Neural cell (in vitro differentiated cells): Measurements from ENCODE around the gene TCP10L. TPM values are rescaled to one million over a fixed set of nuclear protein-coding genes. Genes with fewer than 3 reads are reported as not detected.

Experiments used
- H2AFZ ChIP-seq: fragments of 200-600, 300-800 bp; sonication (generic), shearing (Covaris generic); 2 replicates; pipeline ENCODE4 v1.6.0; 2014; ENCODE audit warnings: low read depth, mild to moderate bottlenecking, antibody characterized with exemption, low read length, moderate library complexity
- H3F3A ChIP-seq: fragments of 200-600 bp; shearing (Covaris generic); 2 replicates; pipeline ENCODE4 v1.6.1; 2016; ENCODE audit warnings: mild to moderate bottlenecking, moderate library complexity, mixed read lengths, antibody characterized with exemption, low read length; ENCODE audit not compliant: insufficient read depth, poor library complexity, severe bottlenecking
- H3K27ac ChIP-seq: fragments of 200-600, 300-800 bp; sonication (generic), shearing (Covaris generic); 2 replicates; pipeline ENCODE4 v1.5.1; 2014; ENCODE audit warnings: mild to moderate bottlenecking, low read length, moderate library complexity
- H3K27me3 ChIP-seq: fragments of 300-800, 200-600 bp; sonication (generic), shearing (Covaris generic); 2 replicates; pipeline ENCODE4 v1.6.0; 2014; ENCODE audit warnings: mild to moderate bottlenecking, low read depth, low read length, moderate library complexity; ENCODE audit not compliant: insufficient read depth
- H3K36me3 ChIP-seq: fragments of 300-800, 200-600 bp; sonication (generic), shearing (Covaris generic); 2 replicates; pipeline ENCODE4 v1.5.1; 2014; ENCODE audit warnings: mild to moderate bottlenecking, antibody characterized with exemption, low read length, moderate library complexity; ENCODE audit not compliant: insufficient read depth
- H3K4me2 ChIP-seq: fragments of 300-800, 200-600 bp; sonication (generic), shearing (Covaris generic); 2 replicates; pipeline ENCODE4 v1.6.0; 2014; ENCODE audit warnings: mild to moderate bottlenecking, low read length
- H3K4me3 ChIP-seq: fragments of 300-800, 200-600 bp; sonication (generic), shearing (Covaris generic); 2 replicates; pipeline ENCODE4 v1.5.1; 2014; ENCODE audit warnings: mild to moderate bottlenecking, low read length, moderate library complexity
- H3K79me2 ChIP-seq: fragments of 200-600 bp; shearing (Covaris generic); replicated peaks from 2 replicates; pipeline ENCODE4 v1.6.0; 2014; ENCODE audit warnings: mild to moderate bottlenecking, low read length, moderate library complexity; ENCODE audit not compliant: insufficient read depth
- H3K9ac ChIP-seq: fragments of 300-800, 200-600 bp; sonication (generic), shearing (Covaris generic); 2 replicates; pipeline ENCODE4 v1.6.1; 2016; ENCODE audit warnings: mild to moderate bottlenecking, low read length, mixed read lengths
- H3K9me2 ChIP-seq: fragments of 200-600 bp; shearing (Covaris generic); 2 replicates; pipeline ENCODE4 v1.6.1; 2016; ENCODE audit warnings: mild to moderate bottlenecking, low read length, mixed read lengths; ENCODE audit not compliant: insufficient read depth
- H3K9me3 ChIP-seq: fragments of 200-600, 300-800 bp; sonication (generic), shearing (Covaris generic); 2 replicates; pipeline ENCODE4 v1.6.1; 2016; ENCODE audit warnings: mild to moderate bottlenecking, mixed run types, low read length, moderate library complexity, mixed read lengths
- H4K20me1 ChIP-seq: fragments of 200-600 bp; shearing (Covaris generic); 2 replicates; pipeline ENCODE4 v1.6.1; 2016; ENCODE audit warnings: mild to moderate bottlenecking, mixed run types; ENCODE audit not compliant: insufficient read depth
- EP300 ChIP-seq: fragments of 450-650 bp; conservative IDR thresholded peaks from 2 replicates; pipeline ENCODE4 v1.6.1; 2014; ENCODE audit warnings: antibody characterized with exemption, mild to moderate bottlenecking, moderate library complexity; ENCODE audit not compliant: poor library complexity, severe bottlenecking
- EZH2 ChIP-seq: fragments of 200-600, 300-800 bp; shearing (Covaris generic), sonication (generic); IDR thresholded peaks from 2 replicates; pipeline ENCODE4 v1.6.1; 2014; ENCODE audit warnings: antibody characterized with exemption, low read length, borderline replicate concordance, mild to moderate bottlenecking; ENCODE audit not compliant: insufficient read depth, poor library complexity, severe bottlenecking
- MXI1 ChIP-seq: fragments of 450-650 bp; conservative IDR thresholded peaks from 2 replicates; pipeline ENCODE4 v1.6.1; 2014; ENCODE audit warnings: antibody characterized with exemption, mild to moderate bottlenecking; ENCODE audit not compliant: poor library complexity, severe bottlenecking
- POLR2AphosphoS5 ChIP-seq: IDR thresholded peaks from 2 replicates; pipeline ENCODE4 v1.6.1; 2012
- RAD21 ChIP-seq: fragments of 450-650 bp; conservative IDR thresholded peaks from 2 replicates; pipeline ENCODE4 v1.6.1; 2014; ENCODE audit warnings: antibody characterized with exemption, mild to moderate bottlenecking, moderate library complexity
- SMC3 ChIP-seq: fragments of 450-650 bp; conservative IDR thresholded peaks from 2 replicates; pipeline ENCODE4 v1.6.1; 2014; ENCODE audit warnings: antibody characterized with exemption, mild to moderate bottlenecking, moderate library complexity; ENCODE audit not compliant: poor library complexity
- TAF1 ChIP-seq: IDR thresholded peaks from 2 replicates; pipeline ENCODE4 v1.6.1; 2012; ENCODE audit warnings: low read depth
- polyA plus RNA-seq: library from polyadenylated mRNA; depleted of rRNA; stranded (reverse); fragments of >200 nt; gene quantifications from 2 replicates; pipeline ENCODE4 v1.2.3, GENCODE V29; 2014
- TF ChIP-seq, protein P1 (sequence below): fragments of 450-650 bp; IDR thresholded peaks from 2 replicates; pipeline ENCODE4 v1.5.1; 2014; ENCODE audit warnings: antibody characterized with exemption, mild to moderate bottlenecking, moderate library complexity; ENCODE audit not compliant: poor library complexity, severe bottlenecking
- TF ChIP-seq, protein P2 (sequence below): IDR thresholded peaks from 2 replicates; pipeline ENCODE4 v1.6.1; 2012; ENCODE audit warnings: borderline replicate concordance

The TCP10L gene
- polyA plus RNA-seq, 1 donor from 2014 or later = 1.7 TPM

DNA sequence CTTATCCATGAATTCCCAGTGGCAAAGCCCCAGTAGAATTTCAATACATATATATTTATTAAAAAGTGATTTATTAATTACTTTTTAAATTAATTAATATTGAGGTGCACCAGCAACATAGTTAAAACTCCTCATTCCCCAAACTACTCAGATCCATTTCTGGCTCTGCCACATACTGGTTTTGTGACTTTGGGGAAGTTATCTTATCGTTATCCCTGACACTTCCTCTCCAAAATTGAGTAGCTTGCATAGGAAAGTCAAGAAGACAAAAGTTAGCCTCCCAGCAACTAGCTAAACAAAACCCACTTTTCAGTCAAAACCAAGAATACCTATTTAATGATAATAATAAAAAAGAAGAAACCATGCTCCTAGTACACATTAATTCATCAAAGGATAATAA lies 35.9 kb downstream of the TCP10L start:
- Histone ChIP-seq H3K4me3 (no peak overlapping the region), H3K9ac (no peak overlapping the region), H3K4me2 (no peak overlapping the region), H4K20me1 (no peaks in the 10 kb centered on the region), H3K36me3 (no peaks in the 10 kb centered on the region), H2AFZ (no peak overlapping the region), H3F3A (no peaks in the 10 kb centered on the region), H3K9me3 (no peaks in the 10 kb centered on the region), H3K9me2 (no peaks in the 10 kb centered on the region), H3K79me2 (no peaks in the 10 kb centered on the region), H3K27me3 (no peaks in the 10 kb centered on the region), H3K27ac (no peak overlapping the region)
- TF ChIP-seq RAD21 (no peak), MXI1 (no peak), EZH2 (no peak), TAF1 (no peak), SMC3 (no peak), EP300 (no peak), POLR2AphosphoS5 (no peak)
- TF ChIP-seq, protein P1, sequence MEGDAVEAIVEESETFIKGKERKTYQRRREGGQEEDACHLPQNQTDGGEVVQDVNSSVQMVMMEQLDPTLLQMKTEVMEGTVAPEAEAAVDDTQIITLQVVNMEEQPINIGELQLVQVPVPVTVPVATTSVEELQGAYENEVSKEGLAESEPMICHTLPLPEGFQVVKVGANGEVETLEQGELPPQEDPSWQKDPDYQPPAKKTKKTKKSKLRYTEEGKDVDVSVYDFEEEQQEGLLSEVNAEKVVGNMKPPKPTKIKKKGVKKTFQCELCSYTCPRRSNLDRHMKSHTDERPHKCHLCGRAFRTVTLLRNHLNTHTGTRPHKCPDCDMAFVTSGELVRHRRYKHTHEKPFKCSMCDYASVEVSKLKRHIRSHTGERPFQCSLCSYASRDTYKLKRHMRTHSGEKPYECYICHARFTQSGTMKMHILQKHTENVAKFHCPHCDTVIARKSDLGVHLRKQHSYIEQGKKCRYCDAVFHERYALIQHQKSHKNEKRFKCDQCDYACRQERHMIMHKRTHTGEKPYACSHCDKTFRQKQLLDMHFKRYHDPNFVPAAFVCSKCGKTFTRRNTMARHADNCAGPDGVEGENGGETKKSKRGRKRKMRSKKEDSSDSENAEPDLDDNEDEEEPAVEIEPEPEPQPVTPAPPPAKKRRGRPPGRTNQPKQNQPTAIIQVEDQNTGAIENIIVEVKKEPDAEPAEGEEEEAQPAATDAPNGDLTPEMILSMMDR = no peak

DNA sequence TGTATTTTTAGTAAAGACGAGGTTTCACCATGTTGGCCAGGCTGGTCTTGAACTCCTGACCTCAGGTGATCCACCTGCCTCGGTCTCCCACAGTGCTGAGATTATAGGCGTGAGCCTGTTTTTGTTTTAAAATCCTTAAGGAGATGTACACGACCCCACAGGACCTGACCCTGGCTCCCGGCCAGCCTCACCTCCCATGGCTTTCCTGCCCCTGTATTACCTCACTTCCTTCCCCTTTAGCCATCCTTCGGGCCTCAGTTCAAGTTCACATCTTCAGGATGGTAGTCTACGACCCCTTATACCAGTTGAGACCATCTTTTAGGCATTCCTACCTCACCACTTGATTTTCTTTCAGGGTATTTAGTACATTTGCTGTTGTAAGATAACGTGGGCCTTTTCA lies 36.3 kb downstream of the TCP10L start:
- Histone ChIP-seq H3K4me3 (no peak overlapping the region), H3K79me2 (no peaks in the 10 kb centered on the region), H3F3A (no peaks in the 10 kb centered on the region), H2AFZ (no peak overlapping the region), H3K36me3 (no peaks in the 10 kb centered on the region), H4K20me1 (no peaks in the 10 kb centered on the region), H3K9ac (no peak overlapping the region), H3K27ac (no peak overlapping the region), H3K9me3 (no peaks in the 10 kb centered on the region), H3K4me2 (no peak overlapping the region), H3K9me2 (no peaks in the 10 kb centered on the region), H3K27me3 (no peaks in the 10 kb centered on the region)
- TF ChIP-seq EZH2 = no peak
- no peak for TF ChIP-seq RAD21
- TF ChIP-seq, protein P1 = no peak
- no peak for TF ChIP-seq EP300
- TF ChIP-seq, protein P2, sequence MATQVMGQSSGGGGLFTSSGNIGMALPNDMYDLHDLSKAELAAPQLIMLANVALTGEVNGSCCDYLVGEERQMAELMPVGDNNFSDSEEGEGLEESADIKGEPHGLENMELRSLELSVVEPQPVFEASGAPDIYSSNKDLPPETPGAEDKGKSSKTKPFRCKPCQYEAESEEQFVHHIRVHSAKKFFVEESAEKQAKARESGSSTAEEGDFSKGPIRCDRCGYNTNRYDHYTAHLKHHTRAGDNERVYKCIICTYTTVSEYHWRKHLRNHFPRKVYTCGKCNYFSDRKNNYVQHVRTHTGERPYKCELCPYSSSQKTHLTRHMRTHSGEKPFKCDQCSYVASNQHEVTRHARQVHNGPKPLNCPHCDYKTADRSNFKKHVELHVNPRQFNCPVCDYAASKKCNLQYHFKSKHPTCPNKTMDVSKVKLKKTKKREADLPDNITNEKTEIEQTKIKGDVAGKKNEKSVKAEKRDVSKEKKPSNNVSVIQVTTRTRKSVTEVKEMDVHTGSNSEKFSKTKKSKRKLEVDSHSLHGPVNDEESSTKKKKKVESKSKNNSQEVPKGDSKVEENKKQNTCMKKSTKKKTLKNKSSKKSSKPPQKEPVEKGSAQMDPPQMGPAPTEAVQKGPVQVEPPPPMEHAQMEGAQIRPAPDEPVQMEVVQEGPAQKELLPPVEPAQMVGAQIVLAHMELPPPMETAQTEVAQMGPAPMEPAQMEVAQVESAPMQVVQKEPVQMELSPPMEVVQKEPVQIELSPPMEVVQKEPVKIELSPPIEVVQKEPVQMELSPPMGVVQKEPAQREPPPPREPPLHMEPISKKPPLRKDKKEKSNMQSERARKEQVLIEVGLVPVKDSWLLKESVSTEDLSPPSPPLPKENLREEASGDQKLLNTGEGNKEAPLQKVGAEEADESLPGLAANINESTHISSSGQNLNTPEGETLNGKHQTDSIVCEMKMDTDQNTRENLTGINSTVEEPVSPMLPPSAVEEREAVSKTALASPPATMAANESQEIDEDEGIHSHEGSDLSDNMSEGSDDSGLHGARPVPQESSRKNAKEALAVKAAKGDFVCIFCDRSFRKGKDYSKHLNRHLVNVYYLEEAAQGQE = no peak
- TF ChIP-seq MXI1 = no peak
- no peak for TF ChIP-seq TAF1
- no peak for TF ChIP-seq SMC3
- no peak for TF ChIP-seq POLR2AphosphoS5
